B cell (primary cell): Measurements from ENCODE around the gene ZNF772.

Source experiments
- EZH2 ChIP-seq: IDR thresholded peaks from 2 replicates; pipeline ENCODE4 v1.6.1; 2012; ENCODE audit warnings: borderline replicate concordance, low read depth, mild to moderate bottlenecking, moderate library complexity, low read length; ENCODE audit not compliant: insufficient read depth, poor library complexity, severe bottlenecking
- TF ChIP-seq, protein P1 (sequence below): fragments of 200-600 bp; IDR thresholded peaks from one replicate; pipeline ENCODE4 v1.8.0; 2022; ENCODE audit warnings: antibody characterized with exemption, mild to moderate bottlenecking

GRCh38 chr19:57437931-57438330 lies 39.4 kb downstream of the ZNF772 start:
- TF ChIP-seq, protein P1, sequence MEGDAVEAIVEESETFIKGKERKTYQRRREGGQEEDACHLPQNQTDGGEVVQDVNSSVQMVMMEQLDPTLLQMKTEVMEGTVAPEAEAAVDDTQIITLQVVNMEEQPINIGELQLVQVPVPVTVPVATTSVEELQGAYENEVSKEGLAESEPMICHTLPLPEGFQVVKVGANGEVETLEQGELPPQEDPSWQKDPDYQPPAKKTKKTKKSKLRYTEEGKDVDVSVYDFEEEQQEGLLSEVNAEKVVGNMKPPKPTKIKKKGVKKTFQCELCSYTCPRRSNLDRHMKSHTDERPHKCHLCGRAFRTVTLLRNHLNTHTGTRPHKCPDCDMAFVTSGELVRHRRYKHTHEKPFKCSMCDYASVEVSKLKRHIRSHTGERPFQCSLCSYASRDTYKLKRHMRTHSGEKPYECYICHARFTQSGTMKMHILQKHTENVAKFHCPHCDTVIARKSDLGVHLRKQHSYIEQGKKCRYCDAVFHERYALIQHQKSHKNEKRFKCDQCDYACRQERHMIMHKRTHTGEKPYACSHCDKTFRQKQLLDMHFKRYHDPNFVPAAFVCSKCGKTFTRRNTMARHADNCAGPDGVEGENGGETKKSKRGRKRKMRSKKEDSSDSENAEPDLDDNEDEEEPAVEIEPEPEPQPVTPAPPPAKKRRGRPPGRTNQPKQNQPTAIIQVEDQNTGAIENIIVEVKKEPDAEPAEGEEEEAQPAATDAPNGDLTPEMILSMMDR: no peak
- no peak for TF ChIP-seq EZH2
